Measurements from ENCODE around the gene CDH22.

DNA sequence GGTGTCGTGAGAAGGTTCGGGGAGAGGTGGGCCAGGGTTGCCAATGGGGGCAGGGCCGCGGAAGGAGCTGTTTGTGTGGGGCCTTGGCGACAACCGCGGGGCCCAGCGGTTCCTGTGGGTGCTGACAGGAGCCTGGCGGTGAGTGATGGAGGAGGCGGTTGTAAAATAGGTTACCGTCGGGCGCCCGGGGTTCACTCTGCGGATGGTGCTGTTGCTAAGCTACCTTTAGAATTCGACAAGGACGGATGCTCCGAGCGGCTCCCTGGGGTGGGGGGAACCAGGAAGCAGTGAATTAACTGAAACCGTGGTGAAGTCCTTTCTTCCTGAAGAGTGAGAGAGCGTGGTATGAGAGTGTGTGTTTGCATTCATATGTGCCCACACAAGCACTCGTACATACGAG, 61.7 kb downstream of the CDH22 start:
- TF ChIP-seq, protein P1, sequence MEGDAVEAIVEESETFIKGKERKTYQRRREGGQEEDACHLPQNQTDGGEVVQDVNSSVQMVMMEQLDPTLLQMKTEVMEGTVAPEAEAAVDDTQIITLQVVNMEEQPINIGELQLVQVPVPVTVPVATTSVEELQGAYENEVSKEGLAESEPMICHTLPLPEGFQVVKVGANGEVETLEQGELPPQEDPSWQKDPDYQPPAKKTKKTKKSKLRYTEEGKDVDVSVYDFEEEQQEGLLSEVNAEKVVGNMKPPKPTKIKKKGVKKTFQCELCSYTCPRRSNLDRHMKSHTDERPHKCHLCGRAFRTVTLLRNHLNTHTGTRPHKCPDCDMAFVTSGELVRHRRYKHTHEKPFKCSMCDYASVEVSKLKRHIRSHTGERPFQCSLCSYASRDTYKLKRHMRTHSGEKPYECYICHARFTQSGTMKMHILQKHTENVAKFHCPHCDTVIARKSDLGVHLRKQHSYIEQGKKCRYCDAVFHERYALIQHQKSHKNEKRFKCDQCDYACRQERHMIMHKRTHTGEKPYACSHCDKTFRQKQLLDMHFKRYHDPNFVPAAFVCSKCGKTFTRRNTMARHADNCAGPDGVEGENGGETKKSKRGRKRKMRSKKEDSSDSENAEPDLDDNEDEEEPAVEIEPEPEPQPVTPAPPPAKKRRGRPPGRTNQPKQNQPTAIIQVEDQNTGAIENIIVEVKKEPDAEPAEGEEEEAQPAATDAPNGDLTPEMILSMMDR (IDR thresholded peaks at IDR 0.05) = no peak
- TF ChIP-seq POLR2A (IDR thresholded peaks at IDR 0.05) = no peak

All from adrenal gland (tissue), 5 donors.